Thyroid gland (tissue), 4 donors: ENCODE measurements around the gene OR5AC2.

Source experiments
- POLR2A ChIP-seq, 2 donors: fragments of 450-650 bp; IDR thresholded peaks; one replicate each; pipeline ENCODE4 v1.6.1; 2017; ENCODE audit warnings: antibody characterized with exemption in 2 of 2, mild to moderate bottlenecking in 2 of 2, moderate library complexity in 1 of 2
- TF ChIP-seq, protein P1 (sequence below), 6 experiments: fragments of 200-600 bp in 3 of 6; fragments of 450-650 bp in 3 of 6; sonication (generic) in 3 of 6; IDR thresholded peaks; one replicate each; pipeline ENCODE4 v1.5.1; 2016 to 2019; ENCODE audit warnings: antibody characterized with exemption in 6 of 6, mild to moderate bottlenecking in 2 of 6, inconsistent platforms in 1 of 6, moderate library complexity in 1 of 6

DNA sequence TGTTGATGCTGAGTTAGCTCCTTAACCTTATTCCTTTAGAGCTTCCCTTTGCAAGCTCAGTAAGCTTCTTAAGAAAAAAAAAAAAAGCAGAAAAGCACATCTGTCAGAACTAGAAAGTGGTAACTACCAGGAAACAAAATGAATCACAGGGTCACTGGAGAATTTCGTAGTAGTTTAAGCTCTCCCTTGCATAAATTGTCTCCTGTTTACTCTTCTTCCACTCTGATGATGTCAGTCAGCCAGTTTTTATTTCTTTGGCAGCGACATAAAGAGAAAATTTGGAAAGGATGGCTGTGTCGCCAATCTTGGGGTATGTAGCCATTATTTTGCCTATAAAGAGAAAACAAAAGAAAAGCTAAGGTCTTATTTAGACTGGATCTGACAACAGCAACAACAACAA is 48.7 kb upstream of the OR5AC2 start:
- no peak for TF ChIP-seq POLR2A (IDR thresholded peaks at IDR 0.05)
- TF ChIP-seq, protein P1, sequence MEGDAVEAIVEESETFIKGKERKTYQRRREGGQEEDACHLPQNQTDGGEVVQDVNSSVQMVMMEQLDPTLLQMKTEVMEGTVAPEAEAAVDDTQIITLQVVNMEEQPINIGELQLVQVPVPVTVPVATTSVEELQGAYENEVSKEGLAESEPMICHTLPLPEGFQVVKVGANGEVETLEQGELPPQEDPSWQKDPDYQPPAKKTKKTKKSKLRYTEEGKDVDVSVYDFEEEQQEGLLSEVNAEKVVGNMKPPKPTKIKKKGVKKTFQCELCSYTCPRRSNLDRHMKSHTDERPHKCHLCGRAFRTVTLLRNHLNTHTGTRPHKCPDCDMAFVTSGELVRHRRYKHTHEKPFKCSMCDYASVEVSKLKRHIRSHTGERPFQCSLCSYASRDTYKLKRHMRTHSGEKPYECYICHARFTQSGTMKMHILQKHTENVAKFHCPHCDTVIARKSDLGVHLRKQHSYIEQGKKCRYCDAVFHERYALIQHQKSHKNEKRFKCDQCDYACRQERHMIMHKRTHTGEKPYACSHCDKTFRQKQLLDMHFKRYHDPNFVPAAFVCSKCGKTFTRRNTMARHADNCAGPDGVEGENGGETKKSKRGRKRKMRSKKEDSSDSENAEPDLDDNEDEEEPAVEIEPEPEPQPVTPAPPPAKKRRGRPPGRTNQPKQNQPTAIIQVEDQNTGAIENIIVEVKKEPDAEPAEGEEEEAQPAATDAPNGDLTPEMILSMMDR (IDR thresholded peaks at IDR 0.05) = no peak
